MV-4-11 (cell line): ENCODE data around the gene RAD9A.

ENCODE experiments used
- DNase-seq: peaks from one replicate; lab custom pipeline; 2025; lab: John Stamatoyannopoulos, UW

RAD9A gene

GRCh38 chr11:67391304-67392182 is at the start of gene RAD9A:
Gene RAD9A, plus strand, starts transcription at chr11:67391986. Its CDS starts 59 bp downstream, at chr11:67392045.
- DNase-seq: peak; percentile 91

DNA sequence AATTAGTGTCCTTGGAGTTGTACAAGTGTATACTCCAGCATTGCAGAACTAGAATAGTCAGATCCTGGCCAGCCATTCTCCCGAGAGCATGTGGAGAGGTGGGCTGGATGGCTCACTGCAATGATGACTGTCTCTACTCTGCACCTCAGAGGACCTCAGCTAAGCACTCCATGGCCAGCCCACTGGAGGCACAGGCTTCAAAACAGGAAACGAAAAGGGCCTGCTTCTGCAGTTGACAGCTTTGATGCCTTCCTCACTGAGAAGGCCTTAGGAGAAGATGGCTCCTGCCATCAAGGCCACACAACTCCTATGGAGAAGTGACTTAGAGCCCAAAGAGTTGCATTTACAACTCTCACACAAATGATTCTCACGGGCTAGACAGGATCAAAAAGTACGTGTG is 47.5 kb upstream of the RAD9A start:
- peak; percentile 83 for DNase-seq

GRCh38 chr11:67345247-67345919 is 46.4 kb upstream of the RAD9A start:
- DNase-seq: no peak

DNA sequence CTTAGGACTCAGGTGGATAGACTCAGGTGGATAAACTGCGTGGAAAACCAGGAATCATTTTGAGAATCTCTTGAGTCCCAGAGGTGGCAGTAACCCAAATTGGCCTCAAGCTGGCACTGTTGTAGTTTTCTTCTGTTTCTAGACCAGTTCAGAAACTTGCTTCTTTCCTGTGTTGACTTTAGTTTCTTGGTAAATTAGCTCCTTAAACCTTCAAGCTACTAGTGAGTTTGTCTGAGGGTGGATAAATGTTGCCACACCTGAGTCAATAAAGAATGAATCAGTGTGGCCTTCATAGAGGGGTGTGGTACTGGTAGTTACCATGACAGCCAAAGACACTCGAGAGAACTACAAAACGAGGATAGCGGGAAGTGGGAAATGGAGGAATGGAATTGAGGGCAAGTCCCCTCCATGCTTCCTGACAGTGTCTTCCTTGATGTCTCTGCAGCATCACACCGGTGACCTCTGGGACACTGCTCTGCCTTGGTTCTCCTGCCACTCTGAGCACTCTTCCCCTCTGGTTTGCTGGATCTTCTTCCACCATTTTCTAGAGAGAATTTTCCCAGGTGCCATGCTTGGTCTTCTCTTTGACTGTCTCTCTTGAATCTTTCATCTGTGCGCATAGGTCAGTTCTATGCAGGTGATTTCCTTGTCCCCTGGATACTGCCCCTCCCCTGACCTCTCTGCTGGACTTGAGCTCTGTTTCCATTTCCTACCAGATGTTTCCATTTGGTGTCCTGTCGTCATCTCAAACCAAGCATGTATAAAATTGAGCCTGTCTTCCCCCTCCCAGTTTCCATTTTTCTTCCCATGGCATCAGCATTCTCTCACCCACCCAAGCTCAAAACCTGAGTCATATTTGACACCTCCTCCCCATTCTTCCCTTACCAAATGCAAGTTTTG is 45.6 kb upstream of the RAD9A start:
- peak; percentile 38 for DNase-seq

DNA sequence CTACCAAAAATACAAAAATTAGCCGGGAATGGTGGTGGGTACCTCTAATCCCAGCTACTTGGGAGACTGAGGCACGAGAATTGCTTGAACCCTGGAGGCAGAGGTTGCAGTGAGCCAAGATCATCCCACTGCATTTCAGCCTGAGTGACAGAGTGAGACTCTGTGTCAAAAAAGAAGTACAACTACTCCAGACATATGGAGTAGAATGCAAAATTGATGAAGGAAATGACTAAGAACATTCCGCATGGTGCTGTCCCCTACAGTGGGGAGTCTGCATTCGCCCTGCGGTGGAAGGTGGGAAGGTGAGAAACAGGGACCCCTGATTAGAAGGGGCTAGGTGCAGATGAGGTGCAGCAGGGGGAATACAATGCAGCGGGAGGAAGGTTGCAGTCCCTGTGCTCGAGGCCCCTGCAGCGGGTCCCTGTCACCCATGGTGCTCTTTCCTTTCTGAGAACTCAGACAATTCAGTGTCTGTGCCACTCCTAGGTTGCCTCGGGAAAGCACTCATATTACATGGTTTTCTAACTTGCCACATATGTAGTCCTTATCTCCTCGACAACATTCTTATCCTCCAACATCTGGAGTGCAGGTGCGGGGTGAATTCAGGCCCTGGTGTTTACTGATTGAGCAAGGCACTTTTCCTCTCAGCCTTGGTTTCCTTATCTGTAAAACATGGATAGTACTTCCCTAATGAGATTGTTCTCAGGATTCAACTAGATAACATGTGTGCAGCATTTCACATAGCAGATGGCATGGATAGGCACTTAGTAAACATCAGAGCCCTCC is 43.6 kb upstream of the RAD9A start:
- no peak for DNase-seq

- no peak for DNase-seq
Measured at GRCh38 chr11:67349036-67349435, 42.8 kb upstream of the RAD9A start.

DNA sequence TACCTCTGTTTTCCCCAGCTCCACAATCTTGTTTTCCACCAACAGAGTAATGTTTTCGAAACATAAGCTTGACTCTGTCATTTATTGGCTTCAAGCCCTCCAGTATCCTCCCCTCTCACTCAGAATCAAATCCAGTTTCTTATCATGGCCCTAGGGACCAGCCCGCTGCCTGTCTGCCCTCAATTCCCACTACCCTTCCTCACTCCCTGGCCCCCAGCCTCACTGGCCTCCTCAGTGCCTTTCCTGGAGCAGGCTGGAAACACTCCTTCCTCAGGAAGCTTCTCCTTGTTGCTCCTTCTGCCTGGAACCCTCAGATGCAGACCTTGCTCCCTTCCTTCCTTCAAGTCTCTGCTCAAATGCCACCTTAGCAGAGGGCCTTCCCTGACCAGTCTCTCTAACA is 42.3 kb upstream of the RAD9A start:
- no peak for DNase-seq

DNA sequence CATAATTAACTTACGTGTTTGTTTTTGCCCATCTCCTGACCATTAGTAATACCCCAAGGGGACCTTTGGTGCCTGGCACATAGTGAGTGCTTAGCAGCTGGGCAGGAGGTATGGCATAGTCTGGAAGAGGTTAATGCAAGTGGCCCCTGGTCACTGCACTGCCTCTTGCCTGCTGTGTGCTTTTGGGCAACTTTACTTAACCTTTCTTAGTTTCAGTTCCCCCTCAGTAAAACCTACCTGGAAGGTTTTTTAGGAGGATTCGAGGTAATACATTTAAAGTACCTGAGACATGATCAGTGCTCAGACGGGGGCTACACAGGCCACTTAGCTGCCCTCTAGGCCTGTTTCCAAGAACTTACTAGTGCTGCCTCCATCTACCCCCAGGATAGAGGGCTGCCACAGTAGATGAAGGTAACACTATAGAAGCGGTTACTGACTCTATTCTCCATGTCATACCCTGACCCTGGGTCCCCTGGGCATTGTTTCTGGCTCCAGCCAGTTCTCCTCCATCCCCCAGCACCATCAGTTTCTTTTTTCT is 41.8 kb upstream of the RAD9A start:
- DNase-seq: no peak

- peak; percentile 70 for DNase-seq
Measured at GRCh38 chr11:67351275-67352005, 40.3 kb upstream of the RAD9A start.

DNA sequence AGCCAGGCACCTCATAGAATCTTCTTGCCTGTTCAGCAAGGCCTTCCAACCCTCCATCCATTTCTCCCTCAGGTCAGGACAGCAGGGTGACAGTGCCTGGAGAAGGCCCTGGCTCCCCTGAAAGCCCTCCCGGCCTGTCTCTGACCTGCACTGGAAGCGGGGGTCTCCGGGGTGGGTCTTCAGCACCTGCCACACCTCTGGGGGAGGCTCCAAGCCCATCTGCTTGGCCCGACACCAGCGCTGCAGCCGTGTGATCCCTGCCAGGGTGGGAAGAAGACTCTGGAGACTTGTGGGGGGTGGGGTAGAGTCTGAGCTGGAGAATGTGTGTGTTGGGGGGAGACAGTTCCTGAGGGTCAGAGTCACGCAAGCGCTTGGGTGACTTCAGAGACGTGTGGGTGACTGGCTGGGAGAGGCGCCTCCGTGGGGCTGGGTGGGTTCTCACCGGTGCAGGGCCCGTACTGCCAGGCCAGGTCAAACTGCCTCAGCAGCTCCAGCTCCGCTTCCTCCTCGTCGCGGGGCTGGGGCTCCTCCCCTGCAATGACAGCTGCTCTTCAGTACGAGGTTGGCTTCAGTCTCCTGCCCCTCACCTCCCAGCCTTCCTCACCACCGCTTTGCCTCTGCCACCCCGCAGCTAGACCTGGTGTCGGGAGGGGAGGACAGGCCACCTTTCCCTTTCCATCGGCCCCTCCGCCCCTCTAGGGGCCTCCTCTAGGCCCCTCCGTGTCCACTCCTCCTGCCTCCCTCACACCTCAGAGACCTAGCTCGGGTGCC is 39.1 kb upstream of the RAD9A start:
- peak; percentile 40 for DNase-seq

GRCh38 chr11:67353317-67354074 is 38.3 kb upstream of the RAD9A start, which contains the start of gene POLD4:
Gene POLD4, minus strand, starts transcription at chr11:67353546. Its CDS starts 147 bp downstream, at chr11:67353399.
- DNase-seq: peak; percentile 99

GRCh38 chr11:67354075-67355022 is 37.4 kb upstream of the RAD9A start:
- peak; percentile 72 for DNase-seq

- DNase-seq: no peak
Measured at GRCh38 chr11:67355023-67355793, 36.6 kb upstream of the RAD9A start.

DNA sequence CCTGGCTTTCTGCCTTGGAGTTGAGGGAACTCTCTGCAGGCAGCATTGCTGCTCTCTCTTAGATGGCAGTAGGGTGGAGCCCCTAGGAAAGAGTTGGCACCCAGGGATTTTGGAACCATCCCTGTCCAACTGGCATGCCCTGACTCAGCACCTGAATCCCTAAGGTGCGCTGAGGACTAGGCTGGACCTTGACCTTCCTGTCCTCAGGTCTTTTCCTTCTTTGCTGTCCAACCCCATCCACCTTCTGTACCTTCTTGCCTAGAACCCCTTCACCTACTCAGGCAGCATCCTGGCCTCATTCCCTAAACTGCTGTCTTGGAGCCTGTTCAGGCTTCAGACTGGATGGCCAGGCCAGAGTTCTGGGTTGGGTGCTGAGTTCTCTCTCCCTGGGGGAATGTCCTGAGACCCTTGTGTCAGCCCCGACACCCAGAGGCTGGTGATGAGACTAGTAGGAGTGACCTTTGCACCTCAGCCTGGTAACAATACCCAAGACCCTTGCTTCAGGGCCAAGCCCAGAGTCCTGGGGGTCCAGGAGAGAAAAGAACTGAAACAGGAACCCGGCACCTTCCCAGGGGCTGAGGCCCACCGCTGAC is 35.9 kb upstream of the RAD9A start:
- DNase-seq: no peak

DNA sequence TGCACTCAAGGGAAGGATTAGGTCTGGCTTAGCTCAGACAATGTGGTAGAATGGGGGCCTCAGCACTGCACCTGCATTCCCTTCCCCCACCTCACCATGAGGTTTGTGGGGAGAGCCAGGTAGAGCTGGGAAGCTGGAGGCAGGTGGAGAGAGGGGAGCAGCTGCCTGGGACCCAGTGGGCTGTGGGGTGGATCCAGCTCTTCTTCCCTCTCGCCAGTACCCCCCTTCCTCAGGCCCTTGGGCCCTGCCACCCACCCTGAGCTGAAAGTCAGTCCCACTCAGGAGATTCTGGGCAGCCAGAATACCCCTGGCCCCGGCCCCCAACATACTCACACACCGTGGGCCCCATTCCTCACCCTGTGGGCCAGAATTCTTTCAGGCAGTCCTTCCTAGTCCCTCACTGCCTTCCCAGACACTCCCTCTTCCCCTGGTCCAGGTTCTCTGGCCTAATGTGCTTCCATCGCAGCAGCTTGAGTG is 35.4 kb upstream of the RAD9A start:
- DNase-seq: no peak

DNA sequence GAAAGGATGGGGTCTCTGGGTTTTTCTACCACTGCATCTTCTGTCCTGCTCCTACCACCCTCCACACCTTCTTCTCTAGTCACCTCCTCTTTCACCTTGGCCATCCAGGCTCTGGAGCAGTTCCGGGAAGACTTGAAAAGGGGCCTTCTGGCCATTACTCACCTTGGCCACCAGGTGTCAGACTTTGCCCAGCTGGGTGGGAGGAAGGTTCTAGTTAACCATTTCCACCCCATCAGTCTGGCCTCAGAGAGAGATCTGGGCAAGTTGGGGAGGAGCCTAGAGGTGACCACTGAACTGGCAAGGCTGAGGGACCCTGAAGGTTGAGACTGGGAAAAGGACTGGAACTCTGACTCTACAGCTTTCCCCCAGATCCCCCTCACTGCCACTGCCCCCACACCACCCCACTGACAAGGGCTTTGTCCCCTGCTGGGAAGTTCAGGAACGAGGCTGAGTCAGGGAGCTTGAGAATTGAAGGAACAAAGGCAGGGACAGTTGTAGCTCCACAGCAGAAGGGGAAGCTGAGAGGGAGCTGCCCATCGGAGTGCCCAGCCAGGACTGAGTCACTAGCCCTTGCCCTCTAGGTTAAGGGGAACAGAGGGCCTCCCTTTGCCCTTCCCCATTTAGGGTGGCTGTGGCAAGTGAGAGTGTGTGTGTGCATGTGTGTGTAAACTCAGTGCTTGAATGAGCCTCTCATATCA is 34.8 kb upstream of the RAD9A start:
- DNase-seq: peak; percentile 87
